HepG2 (cell line): Measurements from ENCODE around the gene LRRC8C. TPM values are rescaled to one million over a fixed set of nuclear protein-coding genes. Genes with fewer than 3 reads are reported as not detected.

Experiments
- ATAC-seq: fragments of 200-7000 bp; cut with Tn5 transposase; 3 replicates; pipeline ENCODE4 v1.9.1; 2020; ENCODE audit warnings: mild to moderate bottlenecking, moderate library complexity
- BruUV-seq: library from RNA; stranded (reverse); fragments of 400-500 nt; replicated peaks from 2 replicates; lab custom pipeline; 2021; lab: Mats Ljungman, UMichigan
- CTCF ChIA-PET: fragments of 300-600 bp; formaldehyde crosslinking; extraction: SDS; loops from one replicate; lab custom pipeline; 2021; ENCODE audit warnings: low total read pairs, inconsistent platforms, low intra/inter-chr PET ratio; lab: Yijun Ruan, JAX
- POLR2A ChIA-PET: fragments of 350-600 bp; sonication (Branson Sonifier 250); formaldehyde crosslinking; loops from one replicate; lab custom pipeline; 2020; ENCODE audit warnings: antibody characterized with exemption, inconsistent platforms; lab: Yijun Ruan, JAX
- DNase-seq: peaks from one replicate; pipeline ENCODE4 v3.0.0-alpha.2; 2015; ENCODE audit warnings: low spot score
- FAIRE-seq: peaks from 3 replicates; lab custom pipeline; 2011; peaks lifted over from hg19 to GRCh38; lab: Jason Lieb, UNC
- H2AFZ ChIP-seq: one replicate; pipeline ENCODE4 v1.6.1; 2011; ENCODE audit warnings: low read length, inconsistent platforms
- H3K27ac ChIP-seq: fragments of 300-600 bp; 3 replicates; pipeline ENCODE4 v1.8.0; 2011; ENCODE audit warnings: mixed run types, mild to moderate bottlenecking, mixed read lengths, low read length, inconsistent platforms; ENCODE audit not compliant: insufficient read depth; ENCODE audit errors: extremely low read length
- H3K27me3 ChIP-seq, 2 experiments: fragments of 200-600 bp in 1 of 2; 2 replicates in 1 of 2; 3 replicates in 1 of 2; pipeline versions ENCODE4 v1.6.0 to v1.8.0; 2011; ENCODE audit warnings: low read length in 2 of 2, mild to moderate bottlenecking in 2 of 2, moderate library complexity in 2 of 2, inconsistent platforms in 1 of 2; ENCODE audit not compliant: insufficient read depth in 2 of 2, control insufficient read depth in 1 of 2
- H3K36me3 ChIP-seq, 2 experiments: fragments of 200-600 bp in 1 of 2; replicated peaks in 1 of 2; 2 replicates in 1 of 2; 3 replicates in 1 of 2; pipeline versions ENCODE4 v1.5.1 to v1.8.0; 2011; ENCODE audit warnings: low read length in 2 of 2, inconsistent platforms in 1 of 2; ENCODE audit not compliant: insufficient read depth in 2 of 2, control insufficient read depth in 1 of 2
- H3K4me1 ChIP-seq: 2 replicates; pipeline ENCODE4 v1.5.1; 2012; ENCODE audit warnings: low read length, inconsistent platforms; ENCODE audit not compliant: insufficient read depth
- H3K4me2 ChIP-seq: 2 replicates; pipeline ENCODE4 v1.6.0; 2011; ENCODE audit warnings: low read depth, low read length, inconsistent platforms
- H3K4me3 ChIP-seq, 3 experiments: fragments of 200-600 bp in 1 of 3; sonication (generic), shearing (Covaris generic) in 1 of 3; replicated peaks in 1 of 3; 2 replicates each; pipeline ENCODE4 v1.5.1; 2011 to 2016; ENCODE audit warnings: low read length in 3 of 3, inconsistent platforms in 2 of 3, low read depth in 2 of 3, mild to moderate bottlenecking in 2 of 3, control low read depth in 1 of 3, mixed read lengths in 1 of 3; ENCODE audit not compliant: insufficient read depth in 1 of 3
- H3K79me2 ChIP-seq: one replicate; pipeline ENCODE4 v1.6.1; 2011; ENCODE audit warnings: low read length, inconsistent platforms; ENCODE audit not compliant: insufficient read depth
- H3K9ac ChIP-seq: 2 replicates; pipeline ENCODE4 v1.6.0; 2011; ENCODE audit warnings: mild to moderate bottlenecking, low read depth, low read length, inconsistent platforms; ENCODE audit not compliant: insufficient read depth
- H3K9me3 ChIP-seq: 2 replicates; pipeline ENCODE4 v1.5.1; 2012; ENCODE audit warnings: mild to moderate bottlenecking, low read length
- H4K20me1 ChIP-seq: 2 replicates; pipeline ENCODE4 v1.6.0; 2011; ENCODE audit warnings: inconsistent platforms, mild to moderate bottlenecking, low read length, moderate library complexity; ENCODE audit not compliant: insufficient read depth
- ARNTL ChIP-seq: sonication (generic); formaldehyde crosslinking; IDR thresholded peaks from 2 replicates; pipeline ENCODE4 v1.4.0; 2020; ENCODE audit warnings: mild to moderate bottlenecking, missing genetic modification reagents
- DMTF1 ChIP-seq: sonication (generic); formaldehyde crosslinking; IDR thresholded peaks from 2 replicates; pipeline ENCODE4 v1.4.0; 2020; ENCODE audit warnings: mild to moderate bottlenecking, missing genetic modification reagents
- GTF3A ChIP-seq: sonication (generic); formaldehyde crosslinking; conservative IDR thresholded peaks from 2 replicates; pipeline ENCODE4 v1.4.0; 2020; ENCODE audit warnings: mild to moderate bottlenecking, missing genetic modification reagents
- KDM1A ChIP-seq: IDR thresholded peaks from 2 replicates; pipeline ENCODE4 v1.6.1; 2016; ENCODE audit warnings: missing compliant biosample characterization
- MTA1 ChIP-seq: sonication (generic); formaldehyde crosslinking; IDR thresholded peaks from 2 replicates; pipeline ENCODE4 v1.4.0; 2020; ENCODE audit warnings: missing genetic modification reagents, mild to moderate bottlenecking, borderline replicate concordance
- NONO ChIP-seq, 2 experiments: fragments of 450-650 bp in 1 of 2; sonication (generic) in 1 of 2; formaldehyde crosslinking in 1 of 2; IDR thresholded peaks in 1 of 2; conservative IDR thresholded peaks in 1 of 2; 2 replicates each; pipeline versions ENCODE4 v1.6.1 to v1.8.0; 2017 to 2022; ENCODE audit warnings: mild to moderate bottlenecking in 1 of 2, missing genetic modification reagents in 1 of 2, moderate library complexity in 1 of 2
- POLR2G ChIP-seq: fragments of 200-400 bp; formaldehyde crosslinking; IDR thresholded peaks from 2 replicates; pipeline ENCODE4 v1.6.1; 2018; ENCODE audit warnings: mild to moderate bottlenecking, low read depth, low read length, moderate library complexity
- SRSF4 ChIP-seq: fragments of 200-400 bp; formaldehyde crosslinking; IDR thresholded peaks from one replicate; pipeline ENCODE4 v1.6.1; 2018; ENCODE audit warnings: mild to moderate bottlenecking, low read depth, low read length, moderate library complexity; ENCODE audit not compliant: poor library complexity, severe bottlenecking
- ZNF160 ChIP-seq: sonication (generic); formaldehyde crosslinking; IDR thresholded peaks from 2 replicates; pipeline ENCODE4 v1.8.0; 2022; ENCODE audit warnings: mild to moderate bottlenecking, inconsistent platforms, missing genetic modification reagents
- ZNF570 ChIP-seq: sonication (generic); formaldehyde crosslinking; IDR thresholded peaks from 2 replicates; pipeline ENCODE4 v1.4.0; 2020; ENCODE audit warnings: mild to moderate bottlenecking, missing genetic modification reagents, borderline replicate concordance
- ZNF710 ChIP-seq: sonication (generic); formaldehyde crosslinking; IDR thresholded peaks from 2 replicates; pipeline ENCODE4 v1.5.0; 2020; ENCODE audit warnings: mild to moderate bottlenecking, missing genetic modification reagents, borderline replicate concordance
- ZNF782 ChIP-seq: sonication (generic); formaldehyde crosslinking; IDR thresholded peaks from 2 replicates; pipeline ENCODE4 v1.4.0; 2020; ENCODE audit warnings: missing genetic modification reagents, mild to moderate bottlenecking, borderline replicate concordance
- WGBS: methylation state at CpG from one replicate; pipeline ENCODE4 v1.1.6; 2017; ENCODE audit warnings: low lambda C conversion rate; 5-methylcytosine and 5-hydroxymethylcytosine counted together
- in situ Hi-C: cut with HindIII; loops from 2 replicates; pipeline ENCODE4 v1.10.0; 2017; ENCODE audit warnings: low pct_unique_long_range_greater_than_20kb; ENCODE audit not compliant: extremely low pct_ligation_motif_present
- intact Hi-C: fragments of 100-400 bp; cut with micrococcal nuclease; formaldehyde crosslinking; loops from one replicate; pipeline ENCODE4 v1.10.0; 2022; ENCODE audit not compliant: unreplicated experiment
- polyA plus RNA-seq, 8 experiments: library from polyadenylated mRNA; depleted of rRNA in 3 of 8; stranded (reverse) in 7 of 8; unstranded in 1 of 8; fragments of >200 nt; fragmentation: Illumina TruSeq in 4 of 8; extraction: Trizol in 4 of 8; gene quantifications; 2 replicates each; pipeline versions ENCODE4 v1.2.1 to v1.2.3, GENCODE V29; 2011 to 2016; ENCODE audit warnings: low read depth in 4 of 8, missing spikeins in 1 of 8, mixed read lengths in 1 of 8; ENCODE audit not compliant: insufficient read depth in 1 of 8
- total RNA-seq, 5 experiments: library from RNA; depleted of rRNA; stranded (reverse); fragments of >200 nt; fragmentation: Illumina TruSeq; extraction: Trizol; gene quantifications; 2 replicates each; pipeline ENCODE4 v1.2.3, GENCODE V29; 2016; ENCODE audit warnings: low read depth in 1 of 5
- TF ChIP-seq, protein P1 (sequence below): sonication (generic); formaldehyde crosslinking; IDR thresholded peaks from 2 replicates; pipeline ENCODE4 v1.4.0; 2020; ENCODE audit warnings: missing genetic modification reagents

Gene LRRC8C
- total and polyA plus RNA-seq, 2 of the 13 experiments (the other 11 are each of a cell fraction or from before 2014, with no cell fraction given), result 0.22 to 0.32 TPM

GRCh38 chr1:89710498-89711139, 77.7 kb downstream of the LRRC8C start:
- POLR2A ChIA-PET, result no interaction called here
- in situ Hi-C loops, result no loop called here

More at GRCh38 chr1:89710498-89711139, 77.7 kb downstream of the LRRC8C start:
- TF ChIP-seq NONO (IDR thresholded peaks at IDR 0.05), result no peak
- no peak for TF ChIP-seq NONO (CRISPR knock-in tag; conservative IDR thresholded peaks at IDR 0.05)
- TF ChIP-seq POLR2G, result no peak
- TF ChIP-seq SRSF4, result no peak
- TF ChIP-seq ZNF782 (CRISPR knock-in tag), result no peak
- no peak for TF ChIP-seq ARNTL (CRISPR knock-in tag)
- no peak for TF ChIP-seq ZNF160 (CRISPR knock-in tag)
- no peak for TF ChIP-seq KDM1A
- no peak for TF ChIP-seq MTA1 (CRISPR knock-in tag)
- TF ChIP-seq DMTF1 (CRISPR knock-in tag), result no peak
- TF ChIP-seq ZNF570 (CRISPR knock-in tag), result no peak
- no peak for TF ChIP-seq GTF3A (CRISPR knock-in tag)
- TF ChIP-seq, protein P1, sequence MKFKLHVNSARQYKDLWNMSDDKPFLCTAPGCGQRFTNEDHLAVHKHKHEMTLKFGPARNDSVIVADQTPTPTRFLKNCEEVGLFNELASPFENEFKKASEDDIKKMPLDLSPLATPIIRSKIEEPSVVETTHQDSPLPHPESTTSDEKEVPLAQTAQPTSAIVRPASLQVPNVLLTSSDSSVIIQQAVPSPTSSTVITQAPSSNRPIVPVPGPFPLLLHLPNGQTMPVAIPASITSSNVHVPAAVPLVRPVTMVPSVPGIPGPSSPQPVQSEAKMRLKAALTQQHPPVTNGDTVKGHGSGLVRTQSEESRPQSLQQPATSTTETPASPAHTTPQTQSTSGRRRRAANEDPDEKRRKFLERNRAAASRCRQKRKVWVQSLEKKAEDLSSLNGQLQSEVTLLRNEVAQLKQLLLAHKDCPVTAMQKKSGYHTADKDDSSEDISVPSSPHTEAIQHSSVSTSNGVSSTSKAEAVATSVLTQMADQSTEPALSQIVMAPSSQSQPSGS (CRISPR knock-in tag), result no peak
- TF ChIP-seq ZNF710 (CRISPR knock-in tag), result no peak
- no peak for ATAC-seq
- no peaks in the 10 kb centered on the region for H3K79me2 ChIP-seq
- H4K20me1 ChIP-seq, result no peaks in the 10 kb centered on the region
- BruUV-seq, result no TSS peak
- no peaks in the 10 kb centered on the region for H3K9me3 ChIP-seq
- H3K27ac ChIP-seq, result no peak overlapping the region
- no peak overlapping the region for H3K9ac ChIP-seq
- CTCF ChIA-PET, result no interaction called here
- H2AFZ ChIP-seq, result no peak overlapping the region
- WGBS, result 59% methylated on average over 4 of the region's 4 CpGs
- no peaks in the 10 kb centered on the region for H3K27me3 ChIP-seq
- intact Hi-C loops, result no loop called here
- H3K4me2 ChIP-seq, result no peak overlapping the region
- H3K36me3 ChIP-seq, result no peaks in the 10 kb centered on the region
- H3K4me3 ChIP-seq, result no peak overlapping the region
- no peaks in the 10 kb centered on the region for H3K4me1 ChIP-seq
- no peak for FAIRE-seq
- no peak for DNase-seq
